Stimulated activated CD8-positive, alpha-beta memory T cell treated with anti-CD3 and anti-CD28 coated beads, Interleukin-15, amount 100 ng/mL, for 48 hours (primary cell): ENCODE measurements around the gene ITM2C.

ENCODE experiments used
- DNase-seq, 2 donors: peaks; one replicate each; pipeline ENCODE4 v3.0.0-alpha.2; 2020; ENCODE audit warnings: low read depth in 2 of 2

Gene ITM2C

GRCh38 chr2:230872968-230873660 lies 8.4 kb downstream of the ITM2C start:
- DNase-seq: no peak

- DNase-seq: no peak
Measured at GRCh38 chr2:230873661-230874401, 9.1 kb downstream of the ITM2C start.

GRCh38 chr2:230874456-230874855 lies 9.7 kb downstream of the ITM2C start:
- DNase-seq: no peak

- DNase-seq: no peak
Measured at GRCh38 chr2:230874876-230875275, 10.1 kb downstream of the ITM2C start.

GRCh38 chr2:230875347-230876315 lies 10.9 kb downstream of the ITM2C start:
- no peak for DNase-seq

- no peak for DNase-seq
Measured at GRCh38 chr2:230877116-230877758, 12.5 kb downstream of the ITM2C start.

- peak; percentile 59 to 71 for DNase-seq
Measured at GRCh38 chr2:230877759-230878598, 13.2 kb downstream of the ITM2C start.

- DNase-seq: no peak
Measured at GRCh38 chr2:230878599-230879188, 14.0 kb downstream of the ITM2C start.

- no peak for DNase-seq
Measured at GRCh38 chr2:230879271-230879882, 14.6 kb downstream of the ITM2C start.

- DNase-seq: no peak
Measured at GRCh38 chr2:230879891-230880290, 15.1 kb downstream of the ITM2C start.

GRCh38 chr2:230881840-230882239 lies 17.1 kb downstream of the ITM2C start:
- no peak for DNase-seq

GRCh38 chr2:230885463-230886130 lies 20.9 kb downstream of the ITM2C start:
- no peak for DNase-seq

- no peak for DNase-seq
Measured at GRCh38 chr2:230886206-230886605, 21.5 kb downstream of the ITM2C start.

GRCh38 chr2:230886671-230887071 lies 21.9 kb downstream of the ITM2C start:
- DNase-seq: no peak

- DNase-seq: no peak
Measured at GRCh38 chr2:230887342-230887741, 22.6 kb downstream of the ITM2C start.

GRCh38 chr2:230888824-230889400 lies 24.2 kb downstream of the ITM2C start:
- no peak for DNase-seq

- no peak for DNase-seq
Measured at GRCh38 chr2:230889911-230890601, 25.3 kb downstream of the ITM2C start.

- no peak for DNase-seq
Measured at GRCh38 chr2:230890646-230891045, 25.9 kb downstream of the ITM2C start.
